Sigmoid colon (tissue), 7 donors: ENCODE measurements around the gene SLC23A1. TPM values are rescaled to one million over a fixed set of nuclear protein-coding genes. Genes with fewer than 3 reads are reported as not detected.

Experiments
- DNase-seq: peaks from one replicate; pipeline ENCODE4 v3.0.0-alpha.2; 2019
- H3K27ac ChIP-seq, 4 donors: fragments of 200-600 bp; sonication (generic); one replicate each; pipeline ENCODE4 v1.5.1; 2016 to 2019; ENCODE audit warnings: mild to moderate bottlenecking in 1 of 4
- H3K27me3 ChIP-seq, 3 donors: fragments of 200-600 bp; sonication (generic); one replicate each; pipeline ENCODE4 v1.5.1; 2019; ENCODE audit warnings: mild to moderate bottlenecking in 1 of 3
- H3K36me3 ChIP-seq, 4 donors: fragments of 200-600 bp; sonication (generic); one replicate each; pipeline ENCODE4 v1.5.1; 2016 to 2019
- H3K4me1 ChIP-seq, 4 donors: fragments of 200-600 bp; sonication (generic); one replicate each; pipeline ENCODE4 v1.5.1; 2017 to 2019
- H3K4me3 ChIP-seq, 4 donors: fragments of 200-600 bp; sonication (generic); one replicate each; pipeline ENCODE4 v1.5.1; 2017 to 2019; ENCODE audit warnings: mild to moderate bottlenecking in 2 of 4, moderate library complexity in 1 of 4
- H3K9me3 ChIP-seq, 4 donors: fragments of 200-600 bp in 3 of 4; sonication (generic) in 3 of 4; one replicate each; pipeline versions ENCODE4 v1.5.1 to v1.6.1; 2013 to 2019
- EP300 ChIP-seq, 4 donors: sonication (generic); formaldehyde crosslinking; IDR thresholded peaks; one replicate each; pipeline ENCODE4 v1.6.1; 2017; ENCODE audit warnings: antibody characterized with exemption in 4 of 4
- POLR2A ChIP-seq, 2 donors: fragments of 450-650 bp; IDR thresholded peaks; one replicate each; pipeline ENCODE4 v1.6.1; 2016; ENCODE audit warnings: antibody characterized with exemption in 2 of 2, mild to moderate bottlenecking in 2 of 2, moderate library complexity in 2 of 2
- POLR2AphosphoS5 ChIP-seq, 4 donors: sonication (generic); formaldehyde crosslinking; IDR thresholded peaks; one replicate each; pipeline ENCODE4 v1.6.1; 2017; ENCODE audit warnings: antibody characterized with exemption in 4 of 4
- WGBS, 2 donors: extraction: QIAGEN DNeasy Blood & Tissue Kit; methylation state at CpG; one replicate each; pipeline ENCODE4 v1.1.7; 2013; 5-methylcytosine and 5-hydroxymethylcytosine counted together
- intact Hi-C: fragments of 100-400 bp; cut with DNase I; formaldehyde crosslinking; loops from one replicate; pipeline ENCODE4 v1.15.1; 2023
- polyA plus RNA-seq, 3 donors: library from polyadenylated mRNA; stranded (reverse); fragments of 200-250 nt; gene quantifications; one replicate each; pipeline ENCODE4 v1.2.3, GENCODE V29; 2013
- total RNA-seq, 4 donors: library from RNA; depleted of rRNA; stranded (reverse); fragments of >200 nt; gene quantifications; one replicate each; pipeline ENCODE4 v1.1.0, GENCODE V29; 2016
- TF ChIP-seq, protein P1 (sequence below), 4 experiments: fragments of 450-650 bp in 3 of 4; fragments of 200-600 bp in 1 of 4; IDR thresholded peaks; one replicate each; pipeline ENCODE4 v1.5.1; 2016 to 2019; ENCODE audit warnings: antibody characterized with exemption in 4 of 4, mild to moderate bottlenecking in 3 of 4, moderate library complexity in 2 of 4
- donor health status: healthy with polysubstance abuse.
- donor health status: Bipolar disorder and iron deficiency.
- donor health status: healthy.

SLC23A1 gene
- total and polyA plus RNA-seq, 7 donors: 0.60 to 2.1 (median 1.7) TPM; not detected in 4

DNA sequence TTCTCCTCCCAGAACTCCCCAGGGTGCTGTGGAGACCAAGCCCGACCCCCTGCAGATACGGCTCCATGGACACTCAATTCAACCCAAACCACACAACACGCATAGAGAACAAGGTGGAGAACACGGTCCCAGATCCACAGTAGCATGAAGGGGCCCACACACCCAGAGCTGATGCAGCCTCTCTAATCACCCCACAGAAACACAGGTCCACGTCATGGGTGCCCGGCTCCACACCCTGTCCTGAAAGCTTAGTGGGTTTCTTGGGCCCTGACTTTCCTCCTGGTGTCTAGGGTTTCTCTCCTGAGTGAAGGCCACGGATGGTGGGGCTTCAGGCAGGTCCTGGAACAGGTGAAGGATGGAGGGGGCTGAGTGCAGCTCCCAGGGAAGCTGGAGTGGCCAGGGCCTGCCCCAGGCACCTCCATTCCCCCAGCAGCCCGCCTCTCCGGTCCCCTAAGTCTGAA lies 1.5 kb upstream of the SLC23A1 start:
- intact Hi-C loops: no loop called here
- Histone ChIP-seq H3K27ac (peak overlapping the region in 2 of 4 donors; percentile 14 to 61), H3K9me3 (no peaks in the 10 kb centered on the region), H3K27me3 (no peaks in the 10 kb centered on the region), H3K36me3 (no peaks in the 10 kb centered on the region), H3K4me1 (peaks cover 0 to 4% (median 0%) of the 10 kb centered on the region in 4 donors), H3K4me3 (peak overlapping the region in 3 of 4 donors; percentile 18 to 23 (median 20))
- WGBS, 2 donors: 60 to 75% methylated on average over 9 of the region's 9 CpGs
- no peak for DNase-seq
- TF ChIP-seq, protein P1, sequence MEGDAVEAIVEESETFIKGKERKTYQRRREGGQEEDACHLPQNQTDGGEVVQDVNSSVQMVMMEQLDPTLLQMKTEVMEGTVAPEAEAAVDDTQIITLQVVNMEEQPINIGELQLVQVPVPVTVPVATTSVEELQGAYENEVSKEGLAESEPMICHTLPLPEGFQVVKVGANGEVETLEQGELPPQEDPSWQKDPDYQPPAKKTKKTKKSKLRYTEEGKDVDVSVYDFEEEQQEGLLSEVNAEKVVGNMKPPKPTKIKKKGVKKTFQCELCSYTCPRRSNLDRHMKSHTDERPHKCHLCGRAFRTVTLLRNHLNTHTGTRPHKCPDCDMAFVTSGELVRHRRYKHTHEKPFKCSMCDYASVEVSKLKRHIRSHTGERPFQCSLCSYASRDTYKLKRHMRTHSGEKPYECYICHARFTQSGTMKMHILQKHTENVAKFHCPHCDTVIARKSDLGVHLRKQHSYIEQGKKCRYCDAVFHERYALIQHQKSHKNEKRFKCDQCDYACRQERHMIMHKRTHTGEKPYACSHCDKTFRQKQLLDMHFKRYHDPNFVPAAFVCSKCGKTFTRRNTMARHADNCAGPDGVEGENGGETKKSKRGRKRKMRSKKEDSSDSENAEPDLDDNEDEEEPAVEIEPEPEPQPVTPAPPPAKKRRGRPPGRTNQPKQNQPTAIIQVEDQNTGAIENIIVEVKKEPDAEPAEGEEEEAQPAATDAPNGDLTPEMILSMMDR (IDR thresholded peaks at IDR 0.05): no peak
- TF ChIP-seq EP300 (IDR thresholded peaks at IDR 0.05) (no peak), POLR2AphosphoS5 (IDR thresholded peaks at IDR 0.05) (no peak), POLR2A (IDR thresholded peaks at IDR 0.05) (no peak)

DNA sequence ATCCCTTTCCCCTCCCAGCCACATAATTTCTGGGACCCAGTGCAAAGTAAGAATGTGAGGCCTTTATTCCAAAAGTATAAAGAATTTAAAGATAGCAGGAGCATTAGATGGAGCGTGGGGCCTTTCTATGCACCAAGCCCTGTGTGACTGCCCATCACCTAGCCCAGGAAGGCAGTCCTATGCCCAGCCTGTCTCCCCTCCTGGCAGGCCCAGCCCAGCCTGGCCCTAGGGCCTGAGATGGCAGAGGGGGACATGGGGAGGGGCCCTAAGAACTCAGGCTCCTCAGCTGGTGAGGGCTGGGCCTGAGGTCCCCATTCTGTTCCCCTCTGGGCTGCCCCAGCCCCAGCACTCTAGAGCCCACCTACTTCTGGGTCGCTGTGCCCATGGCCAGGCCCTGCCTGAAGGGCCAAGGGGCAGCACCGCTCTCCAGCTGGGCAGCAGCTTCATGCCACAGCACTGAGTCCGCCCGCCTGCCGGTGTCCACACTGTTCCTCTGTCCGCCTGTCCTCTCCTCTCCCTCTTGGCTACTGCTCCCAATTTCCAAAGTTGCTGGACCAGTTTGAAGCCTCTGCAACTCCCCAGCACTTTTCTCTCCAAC lies 995 bp upstream of the SLC23A1 start:
- H3K4me1 ChIP-seq: peaks cover 0 to 4% (median 0%) of the 10 kb centered on the region in 4 donors
- no peak overlapping the region for H3K4me3 ChIP-seq
- 79 to 85% methylated on average over 7 of the region's 7 CpGs for WGBS, 2 donors
- no peak for DNase-seq
- H3K9me3 ChIP-seq: no peaks in the 10 kb centered on the region
- H3K27me3 ChIP-seq: no peaks in the 10 kb centered on the region
- TF ChIP-seq EP300 (IDR thresholded peaks at IDR 0.05) (no peak), POLR2AphosphoS5 (IDR thresholded peaks at IDR 0.05) (no peak), POLR2A (IDR thresholded peaks at IDR 0.05) (no peak)
- TF ChIP-seq, protein P1 (IDR thresholded peaks at IDR 0.05): no peak
- no peaks in the 10 kb centered on the region for H3K36me3 ChIP-seq
- intact Hi-C loops: no loop called here
- no peak overlapping the region for H3K27ac ChIP-seq

DNA sequence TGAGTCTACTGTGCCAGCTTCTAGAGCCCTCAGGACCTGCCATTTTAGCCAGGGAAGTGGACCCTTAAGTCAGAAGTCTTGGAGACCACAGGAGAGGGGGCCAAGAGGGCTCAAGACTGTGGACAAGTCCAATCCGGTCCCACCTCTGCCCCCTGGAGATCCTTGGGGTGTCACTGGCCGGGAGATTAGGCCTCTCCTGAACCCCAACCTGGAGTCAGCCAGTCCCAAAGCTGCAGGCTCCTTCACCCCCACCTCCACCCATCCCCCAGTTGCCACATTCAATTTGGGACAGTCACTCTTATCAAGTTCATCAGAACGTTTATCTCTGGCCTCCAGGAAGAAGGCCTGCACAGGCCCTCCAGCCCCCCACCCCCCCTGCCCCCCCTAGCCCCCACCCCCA lies 290 bp downstream of the SLC23A1 start:
- Histone ChIP-seq H3K36me3 (no peaks in the 10 kb centered on the region), H3K4me3 (no peak overlapping the region), H3K27me3 (no peaks in the 10 kb centered on the region), H3K27ac (no peak overlapping the region), H3K4me1 (peaks cover 0 to 4% (median 0%) of the 10 kb centered on the region in 4 donors), H3K9me3 (no peaks in the 10 kb centered on the region)
- TF ChIP-seq POLR2AphosphoS5 (IDR thresholded peaks at IDR 0.05): no peak
- TF ChIP-seq POLR2A (IDR thresholded peaks at IDR 0.05): no peak
- TF ChIP-seq, protein P1 (IDR thresholded peaks at IDR 0.05): no peak
- no peak for TF ChIP-seq EP300 (IDR thresholded peaks at IDR 0.05)
- no peak for DNase-seq
- 52 to 53% methylated on average over 3 of the region's 3 CpGs for WGBS, 2 donors
- intact Hi-C loops: no loop called here

DNA sequence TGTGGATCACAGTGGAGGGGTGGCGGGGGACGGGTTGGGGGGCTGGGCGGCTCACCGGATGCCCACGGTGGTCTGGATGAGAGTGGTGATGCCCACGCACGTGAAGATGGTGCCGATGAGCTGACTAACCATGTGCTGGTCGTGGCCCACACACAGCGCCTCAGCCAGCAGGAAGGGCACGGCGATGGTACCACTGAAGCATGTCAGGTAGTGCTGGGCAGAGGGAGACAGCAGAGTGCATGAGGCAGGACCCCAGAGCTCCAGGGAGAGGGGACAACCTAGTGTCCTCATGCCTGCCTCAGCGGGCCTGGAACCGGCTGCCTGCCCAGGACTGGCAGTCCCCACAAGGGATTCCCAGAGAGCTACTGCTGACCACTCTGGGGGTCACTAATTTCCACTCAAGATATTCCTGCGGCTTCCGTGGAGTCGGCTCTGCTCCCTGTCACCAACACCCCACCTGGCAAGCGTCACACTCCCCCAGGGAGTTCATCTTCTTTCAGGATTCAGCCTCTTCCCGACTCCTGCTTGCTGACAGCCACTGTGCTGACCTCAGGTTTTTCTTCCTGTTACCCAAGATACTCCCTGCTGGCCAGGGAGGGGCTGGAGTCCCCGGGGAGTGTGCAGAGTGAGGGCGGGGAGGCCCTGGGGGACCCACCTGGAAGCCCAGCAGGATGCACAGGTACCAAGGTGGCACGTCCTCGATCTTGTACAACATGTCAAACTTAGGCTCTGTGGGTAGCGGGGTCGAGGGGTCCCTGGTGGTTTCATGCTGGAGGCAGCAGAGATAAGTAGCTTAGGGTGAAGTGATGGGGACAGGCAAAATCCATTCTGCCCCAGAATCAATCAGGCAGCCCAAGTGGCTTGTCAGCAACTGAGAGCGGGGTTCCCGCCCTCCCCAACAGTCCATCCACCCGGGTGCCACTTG lies 998 bp downstream of the SLC23A1 start:
- Histone ChIP-seq H3K27ac (no peak overlapping the region), H3K4me3 (no peak overlapping the region), H3K36me3 (no peaks in the 10 kb centered on the region), H3K27me3 (no peaks in the 10 kb centered on the region), H3K9me3 (no peaks in the 10 kb centered on the region), H3K4me1 (peaks cover 0 to 4% (median 0%) of the 10 kb centered on the region in 4 donors)
- 81 to 85% methylated on average over 28 of the region's 28 CpGs for WGBS, 2 donors
- no peak for TF ChIP-seq POLR2A (IDR thresholded peaks at IDR 0.05)
- DNase-seq: peak; percentile 49
- intact Hi-C loops: no loop called here
